Keratinocyte (primary cell): ENCODE results near the gene GSAP. TPM values are rescaled to one million over a fixed set of nuclear protein-coding genes. Genes with fewer than 3 reads are reported as not detected.

Source experiments
- DNase-seq: peaks from one replicate; pipeline ENCODE4 v3.0.0-alpha.2; 2011; ENCODE audit warnings: low read depth, missing footprints, low spot score
- FAIRE-seq: peaks from 2 replicates; lab custom pipeline; 2011; peaks lifted over from hg19 to GRCh38; lab: Jason Lieb, UNC
- H2AFZ ChIP-seq: 2 replicates; pipeline ENCODE4 v1.6.0; 2012; ENCODE audit warnings: low read length, control low read depth, inconsistent platforms; ENCODE audit not compliant: control insufficient read depth
- H3K27ac ChIP-seq: 2 replicates; pipeline ENCODE4 v1.5.1; 2011; ENCODE audit warnings: low read length; ENCODE audit not compliant: control insufficient read depth, insufficient read depth
- H3K27me3 ChIP-seq: 3 replicates; pipeline ENCODE4 v1.6.0; 2011; ENCODE audit warnings: low read length; ENCODE audit not compliant: control insufficient read depth, insufficient read depth; ENCODE audit errors: extremely low read depth
- H3K36me3 ChIP-seq, 2 experiments: 2 replicates in 1 of 2; 3 replicates in 1 of 2; pipeline ENCODE4 v1.5.1; 2011; ENCODE audit warnings: low read length in 2 of 2, mild to moderate bottlenecking in 1 of 2; ENCODE audit not compliant: control insufficient read depth in 2 of 2, insufficient read depth in 2 of 2; ENCODE audit errors: extremely low read depth in 1 of 2
- H3K4me1 ChIP-seq: 3 replicates; pipeline ENCODE4 v1.5.1; 2011; ENCODE audit warnings: low read length; ENCODE audit not compliant: control insufficient read depth, insufficient read depth; ENCODE audit errors: extremely low read depth
- H3K4me2 ChIP-seq: 3 replicates; pipeline ENCODE4 v1.6.0; 2011; ENCODE audit warnings: low read depth, low read length; ENCODE audit not compliant: control insufficient read depth, insufficient read depth; ENCODE audit errors: extremely low read depth
- H3K4me3 ChIP-seq, 3 experiments: fragments of 200-600 bp in 1 of 3; sonication (generic) in 1 of 3; 2 replicates in 2 of 3; 3 replicates in 1 of 3; pipeline ENCODE4 v1.5.1; 2011 to 2016; ENCODE audit warnings: low read length in 3 of 3, mild to moderate bottlenecking in 3 of 3, control low read depth in 2 of 3, inconsistent platforms in 1 of 3, low read depth in 1 of 3, mixed read lengths in 1 of 3, mixed run types in 1 of 3, moderate library complexity in 1 of 3; ENCODE audit not compliant: control insufficient read depth in 2 of 3, insufficient read depth in 2 of 3; ENCODE audit errors: extremely low read depth in 1 of 3
- H3K79me2 ChIP-seq: 2 replicates; pipeline ENCODE4 v1.6.0; 2012; ENCODE audit warnings: low read length; ENCODE audit not compliant: control insufficient read depth, insufficient read depth
- H3K9ac ChIP-seq: 3 replicates; pipeline ENCODE4 v1.6.0; 2011; ENCODE audit warnings: low read length; ENCODE audit not compliant: control insufficient read depth, insufficient read depth; ENCODE audit errors: extremely low read depth
- H3K9me1 ChIP-seq: 3 replicates; pipeline ENCODE4 v1.6.0; 2011; ENCODE audit warnings: low read length; ENCODE audit not compliant: control insufficient read depth, insufficient read depth; ENCODE audit errors: extremely low read depth
- H3K9me3 ChIP-seq: 2 replicates; pipeline ENCODE4 v1.5.1; 2012; ENCODE audit warnings: low read depth, low read length; ENCODE audit not compliant: control insufficient read depth
- H4K20me1 ChIP-seq: 3 replicates; pipeline ENCODE4 v1.6.0; 2011; ENCODE audit warnings: low read length; ENCODE audit not compliant: control insufficient read depth, insufficient read depth; ENCODE audit errors: extremely low read depth
- CTCF ChIP-seq, 3 experiments: IDR thresholded peaks in 1 of 3; conservative IDR thresholded peaks in 1 of 3; optimal IDR thresholded peaks in 1 of 3; 2 replicates in 2 of 3; 3 replicates in 1 of 3; pipeline versions ENCODE3 to v1.5.1; 2011; ENCODE audit warnings: low read length in 3 of 3, mild to moderate bottlenecking in 3 of 3, moderate library complexity in 2 of 3, control low read depth in 1 of 3, inconsistent platforms in 1 of 3; ENCODE audit not compliant: insufficient read depth in 2 of 3; ENCODE audit errors: extremely low read depth in 1 of 3
- EZH2 ChIP-seq: IDR thresholded peaks from one replicate; pipeline ENCODE4 v1.6.1; 2012; ENCODE audit warnings: inconsistent platforms, mild to moderate bottlenecking, low read length, moderate library complexity
- dilution Hi-C: fragments of 300-500 bp; cut with MboI; formaldehyde crosslinking; loops from one replicate; pipeline ENCODE4 v1.7.0; 2020; ENCODE audit warnings: low sequenced_read_pairs; ENCODE audit not compliant: extremely low pct_ligation_motif_present
- polyA plus RNA-seq, 5 experiments: library from polyadenylated mRNA; depleted of rRNA in 3 of 5; stranded (reverse) in 3 of 5; stranded (forward) in 1 of 5; unstranded in 1 of 5; fragments of >200 nt; gene quantifications; 1 replicate in 1 of 5; 2 replicates in 3 of 5; 3 replicates in 1 of 5; pipeline versions ENCODE4 v1.2.1 to v1.2.3, GENCODE V29; 2011 to 2012; ENCODE audit warnings: missing spikeins in 2 of 5, low read depth in 1 of 5, low replicate concordance in 1 of 5

The GSAP gene
- polyA plus RNA-seq, 1 donor (not counting 4 experiments of a cell fraction or from before 2014, with no cell fraction given): 5.4 TPM

- H3K9ac ChIP-seq: no peak overlapping the region
- no peaks in the 10 kb centered on the region for H3K9me1 ChIP-seq
- H3K36me3 ChIP-seq: no peaks in the 10 kb centered on the region
- no peak for TF ChIP-seq CTCF (optimal IDR thresholded peaks at IDR 0.05 in 1 of 3, IDR thresholded peaks at IDR 0.05 in 1 of 3, conservative IDR thresholded peaks at IDR 0.05 in 1 of 3; ENCODE audit: extremely low read depth in 1 of 3, insufficient read depth in 2 of 3, low read length in 3 of 3)
- no peak for TF ChIP-seq EZH2
- no peak overlapping the region for H2AFZ ChIP-seq
- no peak overlapping the region for H3K27ac ChIP-seq
- DNase-seq: no peak
- no peaks in the 10 kb centered on the region for H3K4me1 ChIP-seq
- no peaks in the 10 kb centered on the region for H3K9me3 ChIP-seq
- H3K4me2 ChIP-seq: no peak overlapping the region
- no peaks in the 10 kb centered on the region for H4K20me1 ChIP-seq
- dilution Hi-C loops: no loop called here
- no peak overlapping the region for H3K4me3 ChIP-seq
- no peaks in the 10 kb centered on the region for H3K79me2 ChIP-seq
- no peak for FAIRE-seq
- no peaks in the 10 kb centered on the region for H3K27me3 ChIP-seq
Observed at GRCh38 chr7:77320714-77321113, 95.4 kb downstream of the GSAP start.

DNA sequence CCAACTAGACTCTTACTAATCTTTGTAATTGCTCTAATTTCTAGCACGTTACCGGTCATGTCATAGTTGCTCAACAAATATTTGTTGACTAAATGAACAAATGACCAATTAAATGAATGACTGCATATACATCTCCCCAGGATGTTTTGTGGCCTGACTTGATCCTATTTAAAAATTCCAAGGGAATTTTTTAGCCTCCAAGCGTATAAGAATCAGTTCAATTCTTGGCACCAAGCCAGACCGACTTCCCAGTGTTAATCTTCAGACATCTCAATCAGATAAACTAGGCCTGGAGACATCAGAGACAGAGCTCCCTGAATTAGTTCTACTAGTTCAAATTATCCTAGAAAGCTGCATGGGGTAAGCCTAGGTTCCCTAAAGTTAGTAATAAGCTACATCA is 96.0 kb downstream of the GSAP start:
- H2AFZ ChIP-seq: no peak overlapping the region
- no peak overlapping the region for H3K27ac ChIP-seq
- TF ChIP-seq CTCF (optimal IDR thresholded peaks at IDR 0.05 in 1 of 3, IDR thresholded peaks at IDR 0.05 in 1 of 3, conservative IDR thresholded peaks at IDR 0.05 in 1 of 3; ENCODE audit: extremely low read depth in 1 of 3, insufficient read depth in 2 of 3, low read length in 3 of 3): no peak
- TF ChIP-seq EZH2: no peak
- DNase-seq: no peak
- H3K4me1 ChIP-seq: no peaks in the 10 kb centered on the region
- H3K36me3 ChIP-seq: no peaks in the 10 kb centered on the region
- no peak overlapping the region for H3K9ac ChIP-seq
- dilution Hi-C loops: no loop called here
- H3K9me3 ChIP-seq: no peaks in the 10 kb centered on the region
- no peaks in the 10 kb centered on the region for H3K79me2 ChIP-seq
- no peak overlapping the region for H3K4me3 ChIP-seq
- no peak overlapping the region for H3K4me2 ChIP-seq
- no peak for FAIRE-seq
- H3K9me1 ChIP-seq: no peaks in the 10 kb centered on the region
- no peaks in the 10 kb centered on the region for H4K20me1 ChIP-seq
- no peaks in the 10 kb centered on the region for H3K27me3 ChIP-seq
